ENCODE measurements around the gene PRAME. TPM values are rescaled to one million over a fixed set of nuclear protein-coding genes. Genes with fewer than 3 reads are reported as not detected.
"Not testable (repeated sequence)": the region's sequence is repeated elsewhere in the genome, so short reads cannot be mapped to it uniquely, and the experiment has no call there.

PRAME gene
- not detected for total RNA-seq

- POLR2A ChIA-PET, result interaction anchor here (0.5 kb wide), 1 partner anchor 47 kb away, joined by 3 read pairs; no protein-coding TSS in a partner anchor
- CTCF ChIA-PET, result interaction anchor here (1.4 kb wide), 1 partner anchor 9 kb away, joined by 4 read pairs; no protein-coding TSS in a partner anchor
These were observed at the start of gene PRAME for GRCh38 chr22:22558972-22559603. Gene PRAME (minus strand): TSS chr22:22559265. CDS start chr22:22556832, 2,433 bp downstream.

- CTCF ChIA-PET, POLR2A ChIA-PET: not testable (repeated sequence)
These were observed 49.0 kb upstream of the PRAME start for GRCh38 chr22:22608022-22608421.

- ChIA-PET CTCF (no interaction called here), POLR2A (no interaction called here)
These were observed 46.0 kb upstream of the PRAME start for GRCh38 chr22:22605074-22605404.

- POLR2A ChIA-PET, result no interaction called here
- CTCF ChIA-PET, result no interaction called here
These were observed 45.4 kb upstream of the PRAME start for GRCh38 chr22:22604326-22605073.

- CTCF ChIA-PET, result no interaction called here
- POLR2A ChIA-PET, result no interaction called here
These were observed 44.4 kb upstream of the PRAME start for GRCh38 chr22:22603470-22603947.

GRCh38 chr22:22600531-22601261, 41.6 kb upstream of the PRAME start:
- POLR2A ChIA-PET, result no interaction called here
- CTCF ChIA-PET, result interaction anchor here (1.0 kb wide), 1 partner anchor 283 kb away, joined by 3 read pairs; no protein-coding TSS in a partner anchor

- ChIA-PET POLR2A (no interaction called here), CTCF (no interaction called here)
These were observed 40.2 kb upstream of the PRAME start for GRCh38 chr22:22599248-22599647.

GRCh38 chr22:22598144-22598543, 39.1 kb upstream of the PRAME start:
- ChIA-PET POLR2A (no interaction called here), CTCF (interaction anchor here (0.6 kb wide), 1 partner anchor 12 kb away, joined by 3 read pairs; no protein-coding TSS in a partner anchor)

- CTCF ChIA-PET, result no interaction called here
- POLR2A ChIA-PET, result no interaction called here
These were observed 36.2 kb upstream of the PRAME start for GRCh38 chr22:22595001-22595835.

GRCh38 chr22:22593964-22594656, 35.0 kb upstream of the PRAME start:
- ChIA-PET POLR2A (no interaction called here), CTCF (no interaction called here)

- ChIA-PET CTCF (no interaction called here), POLR2A (no interaction called here)
These were observed 34.2 kb upstream of the PRAME start for GRCh38 chr22:22593250-22593649.

- ChIA-PET CTCF (interaction anchor here (1.1 kb wide), 1 partner anchor 179 kb away, joined by 3 read pairs; no protein-coding TSS in a partner anchor), POLR2A (no interaction called here)
These were observed 32.6 kb upstream of the PRAME start for GRCh38 chr22:22591348-22592299.

GRCh38 chr22:22590136-22590891, 31.2 kb upstream of the PRAME start:
- POLR2A ChIA-PET, result no interaction called here
- CTCF ChIA-PET, result no interaction called here

GRCh38 chr22:22588485-22589164, 29.6 kb upstream of the PRAME start:
- ChIA-PET POLR2A (no interaction called here), CTCF (interaction anchor here (0.7 to 4.2 kb wide), 4 partner anchors 12 to 125 kb away, joined by 4 to 18 read pairs (median 6); no protein-coding TSS in a partner anchor)

GRCh38 chr22:22587577-22588188, 28.6 kb upstream of the PRAME start:
- CTCF ChIA-PET, result interaction anchor here (0.7 to 4.2 kb wide), 5 partner anchors 11 to 124 kb away, joined by 3 to 18 read pairs (median 5); no protein-coding TSS in a partner anchor
- POLR2A ChIA-PET, result no interaction called here

GRCh38 chr22:22584722-22585121, 25.7 kb upstream of the PRAME start:
- POLR2A ChIA-PET, result no interaction called here
- CTCF ChIA-PET, result interaction anchor here (0.5 to 4.2 kb wide), 2 partner anchors 8 to 9 kb away, joined by 3 to 18 read pairs; no protein-coding TSS in a partner anchor
